GM18507 (cell line): Measurements from ENCODE around the gene C16orf89.
A peak's percentile ranks its signal among the peaks of the same experiment; 100 is the strongest.

Experiments
- DNase-seq: peaks from one replicate; pipeline ENCODE4 v3.0.0; 2011; ENCODE audit warnings: low read depth; ENCODE audit not compliant: insufficient read length; ENCODE audit errors: extremely low spot score
- FAIRE-seq: peaks from 2 replicates; lab custom pipeline; 2011; peaks lifted over from hg19 to GRCh38; lab: Jason Lieb, UNC

C16orf89 gene

DNA sequence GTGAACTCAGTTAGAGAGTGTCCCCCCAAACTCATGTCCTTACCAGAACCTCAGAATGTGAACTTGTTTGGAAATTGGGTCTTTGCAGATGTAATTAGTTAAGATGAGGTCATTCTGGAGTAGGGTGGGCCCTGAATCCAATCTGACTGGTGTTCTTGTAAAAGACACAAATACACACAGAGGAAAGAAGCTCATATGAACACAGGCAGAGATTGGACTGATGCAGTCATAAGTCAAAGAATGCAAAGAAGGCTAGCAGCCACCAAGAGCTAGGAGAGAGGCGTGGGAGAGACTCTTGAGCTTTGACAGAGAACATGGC, 29.9 kb downstream of the C16orf89 start:
- DNase-seq (no peak), FAIRE-seq (no peak)

DNA sequence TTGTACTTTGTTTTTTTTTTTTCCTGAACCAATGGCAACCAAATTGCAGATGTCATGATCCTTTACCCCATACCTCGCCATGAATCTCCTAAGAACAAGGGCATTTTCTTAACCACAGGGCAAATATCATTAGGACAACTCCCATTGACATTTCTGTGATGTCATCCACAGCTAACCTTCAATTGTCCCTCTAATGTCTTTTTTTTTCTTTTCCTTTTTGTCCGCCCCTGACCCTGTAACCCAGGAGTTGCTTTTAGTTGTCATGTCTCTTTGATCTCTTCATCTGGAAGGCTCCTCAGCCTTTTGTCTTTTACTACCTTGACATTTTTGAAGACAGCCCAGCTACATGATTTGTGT, 31.6 kb downstream of the C16orf89 start:
- DNase-seq (no peak), FAIRE-seq (no peak)

DNA sequence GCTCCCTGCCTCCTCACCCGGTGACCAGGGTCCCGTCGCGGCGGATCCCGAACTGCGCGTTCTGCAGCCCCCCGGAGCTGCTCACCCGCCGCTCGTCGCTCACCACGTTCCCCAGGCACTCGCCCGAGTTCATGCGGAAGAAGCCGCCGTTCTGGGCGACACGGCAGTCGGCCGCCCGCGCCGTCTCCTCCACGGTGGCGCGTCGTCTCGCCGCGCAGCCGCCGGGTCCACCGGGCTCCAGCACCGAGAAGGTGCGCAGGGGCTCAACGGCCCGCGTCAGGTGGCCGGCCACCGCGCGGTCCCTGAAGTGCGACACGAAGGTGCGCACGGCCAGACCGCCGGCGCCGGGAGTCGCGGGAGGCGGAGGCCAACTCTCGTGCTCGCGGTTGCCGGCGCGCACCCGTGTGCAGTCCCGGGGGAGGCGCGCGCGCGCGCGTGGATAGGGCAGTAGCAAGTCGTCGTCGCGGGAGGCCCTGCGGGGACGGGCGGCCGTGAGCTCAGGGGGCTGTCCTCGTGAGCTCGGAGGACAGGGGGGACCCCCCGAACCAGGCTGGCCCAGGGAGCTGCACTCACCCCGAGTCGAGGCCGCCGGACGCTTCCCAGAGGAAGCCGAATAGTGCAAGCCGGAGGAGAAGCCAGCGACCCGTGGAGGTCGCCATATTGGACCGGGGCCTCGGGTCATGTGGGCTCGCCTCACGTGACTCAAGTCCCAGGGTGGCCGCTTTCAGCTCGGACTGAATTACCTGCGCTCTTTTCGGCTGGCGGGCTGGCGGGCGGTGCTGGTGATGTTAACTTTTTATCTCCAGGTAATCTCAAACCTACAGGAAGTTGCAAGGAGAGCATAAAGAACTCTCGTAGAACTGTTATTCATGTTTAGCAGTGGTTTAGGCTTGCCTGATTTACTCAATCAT, 32.2 kb downstream of the C16orf89 start, which contains the start of gene NAGPA:
Gene NAGPA, minus strand, starts transcription at position 680 of the 911 bp plus-strand sequence. Its CDS starts 21 bp downstream, at position 659.
- DNase-seq (peak; percentile 90), FAIRE-seq (peak; percentile 79)

DNA sequence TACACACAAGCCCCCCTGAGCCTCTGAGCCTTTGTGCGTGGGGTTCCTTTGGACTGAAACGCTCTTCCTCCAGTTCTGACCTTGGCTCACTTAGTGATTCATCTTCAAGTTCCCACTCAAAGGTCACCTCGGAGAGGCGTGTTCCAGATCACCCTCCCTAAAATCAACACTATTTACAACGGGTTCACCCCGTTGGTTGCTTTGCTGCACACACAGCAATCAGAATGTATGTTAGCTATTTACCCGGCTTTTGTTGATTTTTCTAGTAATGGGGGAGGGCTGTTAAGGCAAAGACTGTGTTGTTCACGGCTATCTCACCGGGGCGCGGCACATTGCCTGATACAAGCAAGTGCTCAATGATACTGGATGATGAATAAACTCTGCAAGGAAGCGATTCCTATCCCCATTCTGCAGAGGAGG, 33.0 kb downstream of the C16orf89 start:
- FAIRE-seq: no peak
- no peak for DNase-seq

DNA sequence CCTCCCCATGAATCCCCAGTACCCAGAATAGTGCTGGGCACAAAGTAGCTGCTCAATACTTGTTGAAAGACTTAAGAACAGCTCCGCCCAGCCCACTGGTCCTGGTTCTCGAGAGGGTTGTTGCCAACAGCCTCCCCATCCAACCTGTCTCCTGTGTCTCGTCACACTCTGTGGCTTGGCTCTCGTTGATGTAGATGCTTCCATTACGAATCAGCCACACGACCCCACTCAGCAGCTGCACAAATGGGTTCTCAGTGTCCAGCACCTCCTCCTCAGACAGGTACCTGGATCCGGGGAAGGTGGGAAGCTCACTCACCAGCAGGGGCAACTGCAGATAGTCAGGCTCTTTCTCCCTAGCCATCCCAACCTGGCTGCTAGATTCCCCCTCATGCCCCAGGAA, 34.2 kb downstream of the C16orf89 start:
- DNase-seq (no peak), FAIRE-seq (no peak)

DNA sequence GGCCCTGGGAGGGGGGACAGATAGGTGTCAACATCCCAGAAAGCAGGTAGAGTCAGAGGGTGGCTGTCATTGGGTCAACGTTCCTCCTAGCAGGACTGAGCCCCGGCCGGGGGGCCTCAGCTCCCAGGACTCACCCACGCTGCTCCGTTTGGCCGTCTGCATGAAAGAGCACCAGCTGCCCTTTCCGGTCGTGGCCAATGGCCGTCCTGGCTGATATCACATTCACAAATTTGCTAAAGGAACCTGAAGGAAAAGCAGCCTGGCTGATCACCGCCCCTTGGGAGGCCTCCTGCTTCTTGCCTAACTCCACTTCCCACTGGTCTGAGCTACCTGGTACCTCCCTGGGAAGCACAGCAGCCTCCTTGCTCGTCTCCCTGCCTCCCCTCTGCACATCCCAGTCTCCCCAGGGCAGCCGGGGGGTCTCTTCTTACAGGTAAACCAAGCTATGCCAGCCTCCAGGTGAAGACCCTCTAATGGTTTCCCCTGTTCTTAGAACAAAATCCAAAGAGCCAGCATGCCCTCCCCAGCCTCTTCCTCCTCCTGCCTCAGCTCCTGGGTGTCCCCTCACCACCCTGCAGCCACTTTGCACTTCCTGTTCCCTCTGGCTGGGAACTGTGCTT, 35.4 kb downstream of the C16orf89 start:
- FAIRE-seq (no peak), DNase-seq (no peak)

DNA sequence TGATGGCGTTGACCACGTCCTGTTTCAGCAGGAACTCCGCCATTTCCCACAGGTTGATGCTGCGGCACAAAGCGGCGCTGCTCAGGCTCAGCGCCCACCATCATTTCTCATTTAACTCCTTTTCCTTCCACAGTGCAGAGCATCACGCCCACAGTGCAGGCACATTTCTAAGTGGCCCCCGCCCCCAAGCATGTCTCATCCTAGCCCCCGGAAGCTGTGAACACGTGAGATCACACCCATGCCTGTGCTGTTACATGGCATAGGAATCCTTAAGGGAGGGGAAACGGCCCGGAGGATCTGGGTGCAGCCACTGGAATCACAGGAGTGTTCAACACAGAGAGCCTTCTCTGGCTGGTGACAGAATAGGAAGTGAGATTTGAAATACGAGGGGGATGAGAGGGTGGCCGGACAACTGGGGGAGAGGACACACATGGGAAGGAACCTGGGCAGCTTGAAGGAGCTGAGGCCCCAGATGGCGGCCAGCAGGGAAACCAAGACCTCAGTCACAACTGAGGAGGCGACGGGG, 36.7 kb downstream of the C16orf89 start:
- DNase-seq: no peak
- no peak for FAIRE-seq

DNA sequence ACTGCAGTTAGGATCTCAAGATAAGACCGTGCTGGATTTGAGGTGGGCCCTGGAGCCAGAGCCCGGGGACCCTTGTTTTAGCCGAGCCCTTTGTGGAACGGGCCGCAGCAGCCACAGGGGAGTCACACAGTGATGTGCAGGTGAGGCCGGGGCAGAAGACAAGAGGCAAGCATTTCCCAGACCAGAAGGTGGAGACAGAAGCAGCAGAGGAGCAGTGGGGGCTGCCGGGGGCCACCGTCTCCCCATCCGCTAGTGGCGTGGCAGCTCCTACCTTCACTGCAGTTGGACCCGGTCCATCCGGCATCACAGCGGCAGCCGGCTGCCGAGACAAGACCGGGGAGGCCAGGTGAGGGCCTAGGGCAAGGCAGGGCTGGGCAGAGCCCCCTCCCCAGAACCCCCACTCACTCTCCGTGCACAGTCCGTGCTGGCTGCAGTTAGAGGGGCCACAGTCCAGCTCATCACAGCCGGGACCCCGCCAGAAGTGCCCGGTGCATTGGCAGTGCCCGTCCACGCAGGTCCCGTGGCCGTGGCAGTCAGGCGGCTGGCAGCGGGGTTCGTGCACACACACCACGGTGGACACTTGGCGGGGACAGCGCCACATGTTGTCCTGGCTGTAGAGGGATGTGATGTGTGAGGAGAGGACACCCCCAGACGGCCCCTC, 38.1 kb downstream of the C16orf89 start:
- DNase-seq (no peak), FAIRE-seq (no peak)

DNA sequence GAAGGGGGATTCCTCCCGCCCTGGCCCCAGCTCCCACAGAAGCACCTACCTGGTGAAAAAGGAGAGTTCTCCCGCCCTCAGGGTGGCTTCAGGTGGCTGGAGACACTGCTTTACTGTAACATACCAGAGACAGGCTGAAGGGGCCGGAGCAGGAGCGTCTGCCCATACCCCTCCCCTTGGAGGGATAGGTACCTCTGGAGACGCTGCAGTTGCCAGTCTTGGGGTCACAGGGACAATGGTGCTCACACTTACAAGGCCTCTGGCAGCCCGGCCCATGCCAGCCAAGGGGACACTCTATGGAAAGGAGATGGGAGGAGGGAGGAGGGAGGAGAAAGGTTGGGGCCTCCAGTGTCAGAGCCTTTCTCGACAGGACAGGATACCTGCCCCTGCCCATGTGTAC, 38.7 kb downstream of the C16orf89 start:
- FAIRE-seq (no peak), DNase-seq (no peak)

DNA sequence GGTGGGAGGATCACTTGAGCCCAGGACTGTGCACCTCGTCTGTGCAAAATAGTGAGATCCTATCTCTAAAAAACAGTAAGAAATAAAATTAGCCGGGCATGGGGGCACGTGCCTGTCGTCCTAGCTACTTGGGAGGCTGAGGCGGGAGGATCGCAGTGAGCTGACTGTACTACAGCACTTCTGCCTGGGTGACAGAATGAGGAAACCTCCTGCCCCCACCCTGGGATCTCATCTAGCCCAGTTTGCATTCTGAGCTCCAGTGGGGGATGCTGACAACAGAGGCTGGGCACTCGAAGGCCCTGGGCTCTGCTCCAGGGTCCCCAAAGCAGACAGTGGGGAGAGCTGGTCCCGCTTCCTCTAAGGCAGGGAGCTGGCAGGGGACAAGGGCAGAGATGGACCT, 39.1 kb downstream of the C16orf89 start:
- no peak for FAIRE-seq
- no peak for DNase-seq

DNA sequence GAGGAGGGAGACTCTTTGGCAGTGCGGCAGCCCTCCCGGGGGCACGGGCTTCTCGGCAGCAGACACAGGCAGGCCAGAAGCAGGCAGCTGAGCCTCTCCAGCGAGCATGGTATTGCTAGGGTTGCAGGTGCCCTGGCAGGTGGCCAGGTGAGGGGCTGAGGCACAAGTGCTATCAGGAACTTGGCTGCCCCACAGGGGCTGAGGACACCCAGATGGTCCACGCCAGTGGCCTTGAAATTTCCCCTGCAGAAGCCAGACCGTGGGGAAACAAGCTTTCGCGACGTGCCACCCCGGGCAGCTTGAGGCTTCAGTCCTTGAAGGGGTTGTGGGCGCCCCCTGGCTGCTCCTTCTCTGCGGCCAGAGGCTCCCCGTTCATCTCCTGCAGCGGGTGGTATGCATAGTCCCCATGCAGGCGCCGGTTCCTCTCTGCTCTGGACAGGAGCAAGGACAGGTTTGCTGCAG, 40.6 kb downstream of the C16orf89 start:
- DNase-seq (no peak), FAIRE-seq (no peak)

DNA sequence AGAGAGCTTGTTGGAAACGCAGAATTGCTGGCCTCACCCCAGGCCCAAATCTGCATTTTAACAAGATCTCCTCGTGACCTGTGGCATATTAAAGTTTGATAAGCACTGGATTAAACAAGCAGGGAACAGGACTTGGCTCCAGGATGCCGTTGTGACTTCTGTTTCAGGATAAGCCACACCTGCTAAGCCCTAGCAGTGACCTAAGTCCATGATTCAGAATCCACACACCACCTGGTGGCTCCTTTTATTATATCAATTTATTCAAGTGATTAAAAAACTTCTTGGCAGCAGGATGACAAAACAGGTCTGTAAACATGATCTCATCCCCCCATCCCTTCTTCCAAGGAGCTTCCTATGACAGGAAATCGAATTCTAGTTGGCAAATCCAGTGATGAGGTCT, 41.1 kb downstream of the C16orf89 start:
- FAIRE-seq: no peak
- no peak for DNase-seq

DNA sequence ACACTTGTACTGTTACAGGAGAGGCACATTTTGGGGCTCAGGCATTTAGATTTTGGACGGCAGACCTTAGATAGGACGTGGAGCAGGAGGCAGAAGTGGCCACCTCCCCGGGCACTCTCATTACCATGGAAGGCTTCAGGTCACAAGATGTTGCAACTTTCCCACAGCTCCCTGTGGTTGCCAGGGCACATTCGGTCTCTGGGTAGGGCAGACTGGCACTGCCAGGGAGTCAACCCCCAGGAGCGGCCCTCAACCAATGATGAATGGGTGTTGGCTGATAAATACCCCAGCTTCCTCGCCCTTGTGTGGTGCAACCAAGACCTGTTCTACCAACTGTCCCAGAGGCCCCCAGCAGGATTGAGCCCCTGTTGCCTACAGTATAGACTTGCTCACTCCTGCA, 43.2 kb downstream of the C16orf89 start:
- no peak for FAIRE-seq

DNA sequence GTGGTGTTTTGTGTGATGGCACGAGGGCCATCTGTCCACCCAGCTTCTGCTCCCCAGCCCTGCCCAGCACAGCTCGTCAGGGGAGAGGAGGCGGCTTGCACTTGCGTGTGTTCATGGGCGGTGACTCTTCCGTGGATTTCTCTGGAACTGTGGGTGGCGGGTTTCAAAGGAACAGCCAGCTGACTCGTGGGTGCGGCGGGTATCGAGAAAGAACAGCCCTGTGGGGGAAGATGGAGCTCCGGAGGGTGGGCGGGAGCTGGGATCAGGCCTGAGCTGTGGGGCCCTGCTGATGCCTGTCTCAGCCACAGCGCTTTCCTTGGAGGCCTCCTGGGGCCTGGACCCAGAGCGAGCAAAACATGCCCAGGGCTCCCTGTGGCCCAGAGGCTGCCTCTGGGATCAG, 45.2 kb downstream of the C16orf89 start:
- FAIRE-seq (no peak), DNase-seq (no peak)

More for the DNA sequence above, 43.2 kb downstream of the C16orf89 start:
- no peak for DNase-seq

DNA sequence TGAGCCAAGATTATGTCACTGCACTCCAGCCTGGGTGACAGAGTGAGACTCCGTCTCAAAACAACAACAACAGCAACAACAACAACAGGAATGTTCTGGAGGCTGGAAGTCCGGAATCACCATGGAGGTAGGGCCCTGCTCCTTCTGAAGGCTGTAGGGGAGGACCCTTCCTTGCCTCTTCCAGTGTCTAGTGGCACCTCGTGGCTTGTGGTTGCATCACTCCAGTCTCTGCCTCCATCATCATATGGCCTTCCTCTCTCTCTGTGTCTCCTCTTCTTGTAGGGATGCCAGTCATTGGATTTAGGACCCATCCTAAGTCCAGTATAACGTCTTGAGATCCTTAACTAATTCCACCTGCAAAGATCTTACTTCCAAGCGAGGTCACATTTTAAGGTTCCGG, 46.0 kb downstream of the C16orf89 start:
- FAIRE-seq: no peak
- DNase-seq: no peak

DNA sequence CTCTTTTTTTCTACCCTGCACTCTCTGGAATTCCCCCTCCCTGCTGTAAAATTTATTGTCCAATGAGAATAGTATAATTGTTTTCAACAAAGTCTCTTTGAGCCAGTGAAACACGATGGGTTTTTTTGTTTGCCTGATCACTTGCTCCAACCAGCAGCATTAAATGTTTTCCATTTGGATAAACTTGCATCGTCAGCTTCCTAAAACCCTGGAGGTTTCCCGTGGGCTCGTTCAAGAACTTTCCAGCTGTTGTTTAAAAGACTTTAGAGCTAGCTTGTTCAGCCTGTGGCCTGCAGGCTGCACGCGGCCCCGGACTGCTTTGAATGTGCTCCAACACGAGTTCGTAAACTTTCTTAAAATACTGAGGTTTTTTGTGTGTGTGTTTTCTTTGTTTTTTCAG, 47.0 kb downstream of the C16orf89 start:
- FAIRE-seq (no peak), DNase-seq (no peak)

DNA sequence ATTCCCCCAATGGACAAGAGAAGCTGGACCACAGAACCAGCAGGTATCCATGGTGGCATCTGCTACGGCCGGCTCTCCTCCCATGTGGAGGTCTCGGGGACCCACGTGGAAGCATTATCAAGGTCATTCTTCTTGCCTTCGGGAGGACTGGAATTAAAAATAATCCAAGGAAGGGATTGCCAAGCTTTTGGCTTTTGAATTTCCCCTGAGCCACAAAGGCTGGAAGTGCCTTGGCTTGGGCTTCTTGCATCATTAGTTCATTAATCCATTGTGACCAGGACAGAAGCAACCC, 48.1 kb downstream of the C16orf89 start:
- DNase-seq (no peak), FAIRE-seq (no peak)

DNA sequence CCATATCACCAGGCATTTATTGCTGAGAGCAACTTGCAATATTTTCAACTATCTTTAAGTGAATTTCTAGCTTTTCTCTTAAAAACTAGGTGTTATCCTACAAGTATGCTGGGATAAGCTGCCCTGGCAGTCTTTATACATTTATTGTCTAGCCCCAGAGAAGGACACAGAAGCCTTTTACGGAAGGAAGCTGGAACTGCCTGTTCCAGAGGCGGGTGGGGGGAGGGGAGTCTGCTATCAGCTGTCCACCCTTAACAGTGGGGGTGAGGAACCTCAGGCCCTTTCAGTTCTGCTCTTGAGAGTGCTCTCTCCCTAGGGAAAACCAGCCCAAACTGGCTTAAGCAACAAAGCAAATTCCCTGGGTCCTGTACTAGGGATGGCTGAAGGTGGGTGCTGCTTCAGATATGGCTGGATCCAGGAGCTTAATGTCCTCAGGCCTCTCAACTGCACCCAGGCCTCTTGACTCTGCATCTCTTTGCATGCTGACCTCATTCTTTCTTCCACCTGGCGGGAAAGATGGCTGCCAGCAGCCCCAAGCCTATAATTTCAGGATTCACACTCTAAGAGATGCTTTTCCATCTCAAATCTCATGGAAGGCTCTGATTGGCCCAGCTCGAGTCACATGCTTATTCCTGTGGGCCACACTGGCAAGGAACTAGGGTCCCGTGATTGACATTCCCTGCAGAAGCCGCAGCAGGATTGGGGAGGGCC, 48.6 kb downstream of the C16orf89 start:
- DNase-seq (no peak), FAIRE-seq (no peak)

DNA sequence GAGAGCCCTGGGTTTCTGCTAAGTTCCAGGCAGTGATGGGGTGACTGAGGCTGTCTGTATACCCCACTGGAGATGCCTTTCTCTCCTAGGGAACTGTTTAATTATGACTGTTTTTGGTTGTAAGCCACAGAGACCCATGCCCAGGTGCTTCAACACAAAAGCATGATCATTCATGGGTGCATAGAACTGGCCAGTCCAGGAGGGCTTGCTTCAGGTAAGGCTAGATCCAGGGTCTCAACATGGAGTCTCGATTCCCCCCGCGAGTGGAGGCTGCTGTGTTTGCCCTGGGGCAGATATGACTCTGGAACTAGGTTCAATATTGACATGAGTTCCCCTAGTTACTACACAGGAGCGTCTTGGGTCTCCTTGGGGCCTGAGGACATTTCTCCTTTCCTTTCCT, 49.9 kb downstream of the C16orf89 start:
- no peak for FAIRE-seq
- DNase-seq: no peak

DNA sequence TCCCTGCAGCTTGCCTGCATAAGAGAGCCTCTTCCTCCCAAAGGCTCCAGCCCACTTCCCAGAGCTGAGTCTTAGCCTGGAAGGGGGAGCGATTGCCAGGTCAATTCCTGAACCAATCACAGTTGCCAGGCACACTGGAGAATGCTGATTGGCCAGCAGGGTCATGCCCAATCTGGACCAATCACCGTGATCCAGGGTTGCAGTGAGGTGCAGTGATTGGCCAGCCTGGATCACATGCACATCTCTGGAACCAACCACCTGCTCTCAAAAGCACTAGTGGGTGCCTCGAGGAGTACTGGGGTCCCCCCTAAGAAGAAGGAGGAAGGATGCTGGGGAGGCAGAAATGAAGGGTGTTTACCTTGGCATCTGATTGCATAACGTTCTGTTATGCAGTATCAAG, 50.4 kb downstream of the C16orf89 start:
- DNase-seq (no peak), FAIRE-seq (no peak)
